SK-N-SH (cell line): ENCODE data around the gene CRB2.

Source experiments
- GABPA ChIP-seq: IDR thresholded peaks from 2 replicates; pipeline ENCODE4 v1.4.0; 2012; ENCODE audit warnings: low read depth, mild to moderate bottlenecking
- JUND ChIP-seq: IDR thresholded peaks from 2 replicates; pipeline ENCODE4 v1.4.0; 2012
- MAX ChIP-seq: IDR thresholded peaks from 2 replicates; pipeline ENCODE4 v1.4.0; 2012; ENCODE audit warnings: low read depth
- NFIC ChIP-seq: IDR thresholded peaks from 2 replicates; pipeline ENCODE4 v1.4.0; 2012; ENCODE audit warnings: borderline replicate concordance
- YY1 ChIP-seq: IDR thresholded peaks from 2 replicates; pipeline ENCODE4 v1.4.0; 2012; ENCODE audit warnings: low read depth, mild to moderate bottlenecking
- TF ChIP-seq, protein P1 (sequence below): fragments of 200-600 bp; sonication (generic); IDR thresholded peaks from 2 replicates; pipeline ENCODE4 v1.6.1; 2017; ENCODE audit warnings: antibody characterized with exemption, mild to moderate bottlenecking, moderate library complexity
- TF ChIP-seq, protein P2 (sequence below): IDR thresholded peaks from 2 replicates; pipeline ENCODE4; 2012
- TF ChIP-seq, protein P3 (sequence below): fragments of 150-350 bp; IDR thresholded peaks from 2 replicates; pipeline ENCODE4 v1.6.1; 2016; ENCODE audit warnings: mild to moderate bottlenecking, low read depth, low read length

DNA sequence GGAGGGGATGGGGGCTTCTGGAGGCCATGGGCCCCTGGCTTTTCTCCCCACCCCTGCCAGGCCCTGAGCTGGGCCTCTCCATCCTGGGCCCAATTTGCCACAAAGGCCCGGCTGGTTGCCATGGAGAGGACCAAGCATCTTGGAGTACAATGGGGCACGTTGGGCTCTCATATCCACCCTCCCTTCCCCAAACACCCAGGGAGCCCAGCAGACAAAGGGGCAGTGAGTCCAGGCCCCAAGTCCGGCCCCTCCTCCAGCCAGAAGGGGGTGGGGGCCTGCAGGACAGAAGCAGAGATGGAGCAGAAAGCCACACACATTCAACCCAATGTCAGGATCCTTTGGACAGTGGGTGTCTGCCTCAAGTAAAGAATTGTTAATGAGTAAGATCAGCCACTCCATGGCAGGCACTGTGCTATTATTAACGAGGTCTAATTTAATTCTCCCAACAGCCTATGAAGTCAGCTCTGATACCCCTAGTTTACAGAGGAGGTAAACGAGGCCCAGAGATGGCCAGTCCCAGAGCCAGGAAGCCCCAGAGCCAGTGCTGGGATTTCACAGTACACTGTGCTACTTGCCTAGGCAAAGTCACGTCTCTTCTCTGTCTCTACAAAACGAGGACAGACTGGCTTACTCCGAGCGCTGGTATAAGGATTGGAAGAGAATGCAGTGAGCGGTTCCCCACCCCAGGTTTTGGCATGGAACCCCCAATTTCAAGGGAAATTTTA lies 2.3 kb downstream of the CRB2 start:
- TF ChIP-seq NFIC = no peak
- TF ChIP-seq, protein P1, sequence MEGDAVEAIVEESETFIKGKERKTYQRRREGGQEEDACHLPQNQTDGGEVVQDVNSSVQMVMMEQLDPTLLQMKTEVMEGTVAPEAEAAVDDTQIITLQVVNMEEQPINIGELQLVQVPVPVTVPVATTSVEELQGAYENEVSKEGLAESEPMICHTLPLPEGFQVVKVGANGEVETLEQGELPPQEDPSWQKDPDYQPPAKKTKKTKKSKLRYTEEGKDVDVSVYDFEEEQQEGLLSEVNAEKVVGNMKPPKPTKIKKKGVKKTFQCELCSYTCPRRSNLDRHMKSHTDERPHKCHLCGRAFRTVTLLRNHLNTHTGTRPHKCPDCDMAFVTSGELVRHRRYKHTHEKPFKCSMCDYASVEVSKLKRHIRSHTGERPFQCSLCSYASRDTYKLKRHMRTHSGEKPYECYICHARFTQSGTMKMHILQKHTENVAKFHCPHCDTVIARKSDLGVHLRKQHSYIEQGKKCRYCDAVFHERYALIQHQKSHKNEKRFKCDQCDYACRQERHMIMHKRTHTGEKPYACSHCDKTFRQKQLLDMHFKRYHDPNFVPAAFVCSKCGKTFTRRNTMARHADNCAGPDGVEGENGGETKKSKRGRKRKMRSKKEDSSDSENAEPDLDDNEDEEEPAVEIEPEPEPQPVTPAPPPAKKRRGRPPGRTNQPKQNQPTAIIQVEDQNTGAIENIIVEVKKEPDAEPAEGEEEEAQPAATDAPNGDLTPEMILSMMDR = no peak
- TF ChIP-seq, protein P2, sequence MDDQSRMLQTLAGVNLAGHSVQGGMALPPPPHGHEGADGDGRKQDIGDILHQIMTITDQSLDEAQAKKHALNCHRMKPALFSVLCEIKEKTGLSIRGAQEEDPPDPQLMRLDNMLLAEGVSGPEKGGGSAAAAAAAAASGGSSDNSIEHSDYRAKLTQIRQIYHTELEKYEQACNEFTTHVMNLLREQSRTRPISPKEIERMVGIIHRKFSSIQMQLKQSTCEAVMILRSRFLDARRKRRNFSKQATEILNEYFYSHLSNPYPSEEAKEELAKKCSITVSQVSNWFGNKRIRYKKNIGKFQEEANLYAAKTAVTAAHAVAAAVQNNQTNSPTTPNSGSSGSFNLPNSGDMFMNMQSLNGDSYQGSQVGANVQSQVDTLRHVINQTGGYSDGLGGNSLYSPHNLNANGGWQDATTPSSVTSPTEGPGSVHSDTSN = no peak
- no peak for TF ChIP-seq JUND
- no peak for TF ChIP-seq MAX
- TF ChIP-seq, protein P3, sequence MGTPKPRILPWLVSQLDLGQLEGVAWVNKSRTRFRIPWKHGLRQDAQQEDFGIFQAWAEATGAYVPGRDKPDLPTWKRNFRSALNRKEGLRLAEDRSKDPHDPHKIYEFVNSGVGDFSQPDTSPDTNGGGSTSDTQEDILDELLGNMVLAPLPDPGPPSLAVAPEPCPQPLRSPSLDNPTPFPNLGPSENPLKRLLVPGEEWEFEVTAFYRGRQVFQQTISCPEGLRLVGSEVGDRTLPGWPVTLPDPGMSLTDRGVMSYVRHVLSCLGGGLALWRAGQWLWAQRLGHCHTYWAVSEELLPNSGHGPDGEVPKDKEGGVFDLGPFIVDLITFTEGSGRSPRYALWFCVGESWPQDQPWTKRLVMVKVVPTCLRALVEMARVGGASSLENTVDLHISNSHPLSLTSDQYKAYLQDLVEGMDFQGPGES = no peak
- TF ChIP-seq GABPA = no peak
- TF ChIP-seq YY1 = no peak
